GDM1 (cell line): ENCODE results near the gene KIAA1586.
"Not testable (repeated sequence)": the region's sequence is repeated elsewhere in the genome, so short reads cannot be mapped to it uniquely, and the experiment has no call there.

Experiments used
- DNase-seq: peaks from one replicate; lab custom pipeline; 2025; lab: John Stamatoyannopoulos, UW

The KIAA1586 gene, protein sequence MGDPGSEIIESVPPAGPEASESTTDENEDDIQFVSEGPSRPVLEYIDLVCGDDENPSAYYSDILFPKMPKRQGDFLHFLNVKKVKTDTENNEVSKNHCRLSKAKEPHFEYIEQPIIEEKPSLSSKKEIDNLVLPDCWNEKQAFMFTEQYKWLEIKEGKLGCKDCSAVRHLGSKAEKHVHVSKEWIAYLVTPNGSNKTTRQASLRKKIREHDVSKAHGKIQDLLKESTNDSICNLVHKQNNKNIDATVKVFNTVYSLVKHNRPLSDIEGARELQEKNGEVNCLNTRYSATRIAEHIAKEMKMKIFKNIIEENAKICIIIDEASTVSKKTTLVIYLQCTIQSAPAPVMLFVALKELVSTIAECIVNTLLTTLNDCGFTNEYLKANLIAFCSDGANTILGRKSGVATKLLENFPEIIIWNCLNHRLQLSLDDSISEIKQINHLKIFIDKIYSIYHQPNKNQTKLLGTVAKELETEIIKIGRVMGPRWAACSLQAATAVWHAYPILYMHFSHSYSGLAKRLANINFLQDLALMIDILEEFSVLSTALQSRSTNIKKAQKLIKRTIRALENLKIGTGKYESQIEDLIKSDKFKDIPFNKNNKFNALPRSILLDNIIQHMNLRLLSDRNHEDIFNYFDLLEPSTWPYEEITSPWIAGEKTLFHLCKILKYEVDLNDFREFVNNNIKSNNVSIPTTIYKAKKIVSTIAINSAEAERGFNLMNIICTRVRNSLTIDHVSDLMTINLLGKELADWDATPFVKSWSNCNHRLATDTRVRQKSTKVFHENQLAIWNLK

DNA sequence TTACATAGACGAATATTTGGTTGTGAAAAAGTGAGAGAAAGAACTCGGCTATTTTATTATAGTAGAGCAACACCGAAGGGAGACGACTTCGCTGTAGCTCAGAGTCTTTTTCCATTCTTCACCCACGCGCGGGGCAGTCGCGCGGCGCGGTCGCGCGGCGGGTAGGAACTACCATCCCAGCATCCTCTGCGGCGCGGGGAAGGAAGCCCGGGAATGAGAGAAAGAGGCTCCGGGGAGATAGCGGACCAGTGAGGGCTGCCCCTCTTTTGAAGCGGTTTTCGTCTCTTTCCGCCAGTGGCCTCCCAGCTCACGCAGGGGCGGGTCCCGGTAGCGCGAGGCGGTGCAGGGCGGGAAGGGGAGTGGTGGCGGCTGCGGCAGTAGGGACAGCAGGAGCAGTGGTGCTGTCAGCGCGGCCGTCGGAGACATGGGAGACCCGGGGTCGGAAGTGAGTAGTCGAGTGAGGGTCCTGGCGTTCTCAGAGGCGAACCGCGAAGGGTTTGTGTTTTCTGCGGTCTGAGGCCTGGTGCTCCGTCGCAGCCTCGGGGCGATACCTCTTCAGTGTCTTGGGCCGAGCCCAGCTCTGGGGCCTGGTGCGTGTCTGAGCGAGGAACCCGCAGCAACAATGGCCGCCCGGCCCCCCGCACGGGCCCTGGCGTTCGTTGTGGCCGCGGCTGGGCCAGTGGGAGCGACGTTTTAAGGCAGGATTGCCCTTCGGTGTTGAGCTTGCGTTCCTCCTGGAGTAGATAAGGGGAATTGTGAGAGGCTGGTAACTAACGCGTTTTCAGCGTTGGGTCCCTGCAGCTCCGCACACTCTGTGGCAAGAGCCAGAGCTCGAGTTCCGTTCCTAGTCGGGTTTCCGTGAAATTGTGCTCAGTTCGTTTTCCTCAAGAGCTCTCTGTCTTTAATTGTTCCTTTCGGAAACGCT lies at the start of gene KIAA1586:
Gene KIAA1586 (plus strand): TSS at position 362 of the 925 bp plus-strand sequence. CDS start 63 bp downstream, at position 425.
- peak; percentile 93 for DNase-seq

DNA sequence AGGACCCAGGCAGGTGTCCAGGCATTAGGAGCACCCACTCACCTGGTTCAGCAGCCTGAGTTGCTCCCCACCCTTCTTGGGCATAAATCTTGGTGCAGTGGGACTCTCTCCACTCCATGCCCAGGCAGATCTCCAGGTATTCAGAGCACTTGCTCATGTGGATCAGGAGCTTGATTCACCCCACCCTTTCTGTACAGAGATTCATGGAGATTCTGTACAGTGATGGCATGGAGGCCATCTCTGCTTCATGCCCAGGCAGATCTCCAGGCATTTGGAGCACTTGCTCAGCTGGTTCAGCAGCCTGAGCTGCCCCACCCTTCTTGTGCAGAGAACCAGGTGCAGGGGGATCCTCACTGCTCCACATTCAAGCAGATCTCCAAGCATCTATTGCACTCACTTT lies 47.4 kb upstream of the KIAA1586 start:
- no peak for DNase-seq

DNA sequence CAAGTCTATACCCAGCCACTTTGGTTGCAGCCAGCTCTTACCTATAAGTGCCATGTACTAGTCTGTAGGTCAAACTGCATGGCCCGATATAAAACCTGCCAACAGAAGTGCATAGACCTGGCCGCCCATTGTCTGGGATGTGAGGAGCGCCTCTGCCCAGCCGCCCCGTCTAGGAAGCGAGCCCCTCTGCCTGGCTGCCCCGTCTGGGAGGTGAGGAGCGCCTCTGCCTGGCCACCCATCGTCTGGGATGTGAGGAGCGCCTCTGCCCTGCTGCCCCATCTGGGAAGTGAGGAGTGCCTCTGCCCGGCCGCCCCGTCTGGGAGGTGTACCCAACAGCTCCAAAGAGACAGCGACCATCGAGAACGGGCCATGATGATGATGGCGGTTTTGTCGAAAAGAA lies 46.7 kb upstream of the KIAA1586 start:
- not testable (repeated sequence) for DNase-seq

DNA sequence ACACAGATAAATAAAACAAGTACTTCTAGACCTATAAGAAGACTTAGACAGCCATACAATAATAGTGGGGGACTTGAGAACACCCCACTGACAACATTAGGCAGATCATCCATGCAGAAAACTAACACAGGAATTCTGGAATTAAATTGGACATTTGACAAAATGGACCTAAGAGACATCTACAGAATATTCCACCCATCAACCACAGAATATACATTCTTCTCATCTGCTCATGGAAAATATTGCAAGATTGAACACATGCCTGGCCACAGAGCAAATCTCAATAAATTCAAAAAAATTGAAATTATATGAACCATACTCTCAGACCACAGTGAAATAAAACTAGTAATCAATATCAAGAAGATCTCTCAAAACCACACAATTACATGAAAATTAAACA lies 44.3 kb upstream of the KIAA1586 start:
- DNase-seq, result no peak

DNA sequence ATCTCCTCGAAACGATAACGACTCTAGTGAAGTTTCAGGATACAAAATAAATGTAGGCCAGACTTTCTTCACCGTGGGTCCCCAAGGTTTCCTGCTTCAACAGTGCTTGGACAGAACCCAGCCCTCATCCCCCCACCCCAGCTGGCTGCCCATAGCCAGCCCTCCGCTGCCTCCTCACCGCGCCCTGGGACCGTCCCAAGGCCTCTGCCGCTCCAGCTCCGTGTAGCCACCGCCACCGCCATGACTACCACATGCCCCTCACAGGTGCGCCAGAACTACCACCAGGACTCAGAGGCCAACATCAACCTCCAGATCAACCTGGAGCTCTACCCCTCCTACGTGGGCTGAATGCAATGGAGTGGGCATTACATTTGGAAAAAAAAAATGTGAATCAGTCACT lies 42.2 kb upstream of the KIAA1586 start:
- DNase-seq, result no peak

DNA sequence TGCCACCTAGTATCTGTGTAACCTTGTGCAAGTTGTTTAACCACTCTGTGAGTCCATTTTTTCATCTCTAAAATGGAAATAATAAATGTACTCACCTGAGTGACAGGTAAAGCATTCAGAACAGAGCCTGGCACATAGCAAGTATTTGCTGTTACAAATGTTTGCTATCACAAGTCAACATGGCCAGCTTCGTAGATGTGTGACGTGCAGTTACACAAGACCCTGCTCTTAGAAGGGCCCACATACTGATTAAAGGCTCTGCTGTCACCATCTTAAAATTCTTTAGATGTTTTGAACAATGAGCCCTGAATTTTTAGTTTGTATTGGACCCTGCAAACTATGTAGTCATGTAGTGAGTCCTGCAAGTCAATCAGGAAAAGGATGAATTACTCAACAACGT lies 40.4 kb upstream of the KIAA1586 start:
- DNase-seq, result no peak

DNA sequence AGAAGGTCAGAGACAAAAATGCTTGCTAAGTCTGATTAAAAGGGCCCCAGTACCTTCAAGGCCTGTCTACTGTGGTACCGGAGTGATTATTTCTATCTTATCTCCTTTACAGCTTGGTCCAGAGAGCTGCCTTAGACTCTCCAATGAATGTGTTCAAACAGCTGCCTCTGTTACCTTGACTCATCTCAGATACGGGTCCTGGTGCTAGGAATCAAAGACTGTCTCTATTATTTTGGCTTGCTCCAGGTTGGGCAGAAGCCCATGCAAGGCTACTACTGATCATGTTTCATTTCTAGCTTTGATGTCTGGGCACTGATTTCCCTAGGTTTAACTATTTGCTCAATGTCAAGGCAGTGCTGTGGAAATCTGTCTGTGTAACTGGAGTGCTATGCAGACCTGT lies 38.4 kb upstream of the KIAA1586 start:
- not testable (repeated sequence) for DNase-seq

DNA sequence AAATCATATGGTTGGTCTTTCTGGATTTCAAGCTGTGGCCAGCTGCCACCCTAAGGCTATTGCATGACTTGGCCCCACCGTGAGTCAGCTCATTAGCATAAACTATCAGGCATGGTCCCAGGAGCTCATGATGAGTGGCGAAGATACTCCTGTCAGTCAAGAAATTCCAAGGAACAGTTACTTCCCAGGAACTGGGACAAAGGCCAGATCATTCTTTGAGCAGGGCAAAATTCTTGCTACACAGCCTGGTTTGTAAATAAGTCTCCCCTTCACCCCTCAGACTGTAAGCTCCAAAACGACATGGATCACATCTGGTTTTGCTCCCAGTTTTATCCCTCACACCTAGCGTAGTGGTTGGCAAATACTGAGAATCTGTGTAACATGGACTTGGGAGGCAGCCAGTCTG lies 33.0 kb upstream of the KIAA1586 start:
- DNase-seq, result no peak

DNA sequence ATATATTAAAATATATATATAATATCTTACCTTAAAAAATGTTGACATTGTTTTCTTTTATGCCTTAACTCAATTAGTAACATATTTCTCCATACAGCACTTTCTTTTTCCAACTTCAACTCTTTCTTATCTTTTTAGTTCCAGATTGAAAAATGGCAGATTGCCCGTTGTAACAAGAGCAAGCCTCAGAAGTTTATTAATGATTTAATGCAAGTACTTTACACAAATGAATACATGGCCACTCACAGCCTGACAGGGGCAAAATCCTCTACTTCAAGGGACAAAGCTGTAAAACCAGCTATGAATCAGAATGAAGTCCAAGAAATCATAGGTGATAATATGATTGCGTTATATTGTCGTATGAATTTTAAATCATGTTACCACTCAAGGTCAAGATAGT lies 29.4 kb upstream of the KIAA1586 start:
- DNase-seq, result no peak

DNA sequence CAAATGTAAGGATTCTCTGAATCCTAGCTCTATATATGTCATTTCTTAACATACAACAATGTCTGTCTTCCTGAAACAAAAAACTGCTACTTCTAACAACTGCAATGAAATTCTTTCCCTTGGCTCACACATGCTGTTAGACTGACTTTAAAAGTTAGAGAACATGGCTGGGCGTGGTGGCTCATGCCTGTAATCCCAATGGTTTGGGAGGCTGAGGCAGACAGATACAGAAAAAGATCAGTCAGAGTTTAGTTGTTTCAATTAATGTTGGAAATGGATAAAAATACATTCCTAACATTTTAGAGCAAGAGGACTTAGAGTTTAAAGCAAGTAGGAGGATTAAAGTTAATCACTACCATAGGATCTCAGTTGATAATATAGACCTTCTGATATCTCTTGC lies 28.7 kb upstream of the KIAA1586 start:
- no peak for DNase-seq

DNA sequence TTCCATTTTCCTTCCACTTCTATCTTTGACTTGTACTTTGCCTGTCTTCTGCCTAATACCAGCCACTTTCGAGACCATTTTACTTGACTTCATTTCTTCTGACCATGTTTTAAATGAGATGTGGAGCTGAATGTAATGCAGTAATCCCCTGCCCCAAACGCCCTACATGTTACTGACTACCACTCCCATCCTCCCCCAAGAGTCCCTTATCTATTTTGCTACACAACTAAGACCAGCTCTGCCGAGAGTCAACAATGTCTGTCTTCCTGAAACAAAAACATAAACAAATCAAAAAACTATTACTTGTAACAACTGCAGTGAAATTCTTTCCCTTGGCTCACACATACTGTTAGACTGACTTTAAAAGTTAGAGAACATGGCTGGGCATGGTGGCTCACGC lies 27.1 kb upstream of the KIAA1586 start:
- DNase-seq, result no peak

DNA sequence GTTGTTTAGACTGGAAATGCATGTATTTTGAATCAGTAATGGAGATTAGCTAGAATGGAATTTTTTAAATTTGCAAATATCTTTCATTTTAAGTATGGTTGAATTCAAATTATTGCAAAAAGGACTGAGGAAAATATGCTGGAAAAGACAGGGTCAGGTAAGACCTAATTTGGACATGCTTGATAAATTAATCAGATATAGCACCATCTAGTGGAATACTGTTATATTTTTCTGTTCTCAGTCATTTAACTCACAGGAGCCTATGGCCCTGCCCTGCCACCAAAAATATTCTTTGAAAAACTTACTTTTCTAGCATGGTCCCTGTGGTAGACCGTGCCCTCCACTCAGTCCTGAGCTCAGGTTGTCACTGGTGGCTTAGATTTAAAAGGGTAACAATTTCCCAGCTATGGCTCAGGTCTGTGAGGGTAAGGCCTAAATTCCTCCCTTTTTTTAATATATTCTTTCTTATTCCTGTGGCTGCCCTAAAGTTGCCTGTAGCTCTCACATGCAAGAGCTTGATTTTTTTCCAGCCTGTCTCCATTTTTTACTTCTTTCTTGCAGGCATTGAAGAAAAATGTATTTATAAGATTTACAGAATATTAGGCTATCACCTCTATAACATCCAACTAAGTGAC lies 25.3 kb upstream of the KIAA1586 start:
- DNase-seq, result no peak

DNA sequence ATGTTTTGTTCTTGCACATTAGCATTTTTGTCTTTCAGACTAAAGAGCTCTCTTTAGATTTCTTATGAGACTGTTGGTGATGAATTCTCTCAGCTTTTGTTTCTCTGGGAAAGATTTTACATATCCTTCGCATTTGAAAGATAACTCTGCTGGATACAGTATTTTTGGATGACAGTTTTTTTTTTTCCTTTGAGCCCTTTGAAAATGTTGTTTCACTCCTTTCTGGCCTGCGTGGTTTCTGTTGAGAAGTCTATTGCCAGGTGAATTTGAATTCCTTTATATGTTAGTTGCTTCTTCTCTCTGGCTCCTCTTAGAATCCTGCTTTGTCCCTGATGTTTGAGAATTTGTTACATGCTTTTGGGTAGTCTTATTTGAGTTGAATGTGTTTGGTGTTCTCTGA lies 22.2 kb upstream of the KIAA1586 start:
- no peak for DNase-seq

DNA sequence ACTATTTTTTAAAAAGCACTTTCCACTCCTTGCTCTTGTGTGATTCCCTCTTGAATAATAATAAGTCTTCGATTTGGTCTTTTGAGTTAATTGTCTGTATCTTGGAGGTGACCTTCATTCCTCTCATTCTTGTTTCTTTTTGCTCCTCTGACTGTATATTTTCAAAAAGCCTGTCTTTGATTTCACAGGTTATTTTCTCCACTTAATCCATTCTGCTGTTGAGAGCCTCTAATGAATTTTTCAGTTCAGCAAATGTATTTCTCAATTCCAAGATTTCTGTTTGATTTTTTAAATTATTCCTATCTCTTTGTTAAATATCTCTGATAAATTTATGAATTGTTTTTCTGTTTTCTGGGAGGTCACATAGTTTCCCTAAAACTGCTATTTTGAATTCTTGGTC lies 21.7 kb upstream of the KIAA1586 start:
- DNase-seq, result no peak

DNA sequence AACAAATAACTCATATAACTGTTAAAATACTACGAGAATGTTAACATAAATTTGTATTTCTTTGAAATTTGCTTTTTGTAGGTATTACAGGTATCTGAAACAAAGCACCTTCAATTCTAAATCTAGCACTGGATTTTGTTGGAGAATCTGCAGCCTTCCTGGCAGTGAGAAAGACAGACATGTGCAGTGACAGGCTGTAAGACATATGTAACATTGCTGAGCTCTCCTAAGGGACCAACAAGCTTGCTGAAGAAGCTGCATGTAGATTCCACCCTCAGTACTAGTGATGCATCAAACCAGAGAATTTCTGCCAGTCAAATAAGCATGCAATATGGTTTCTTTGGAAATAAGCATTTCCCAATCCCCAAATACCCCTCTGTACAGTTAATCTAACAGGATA lies 20.5 kb upstream of the KIAA1586 start:
- DNase-seq, result no peak

DNA sequence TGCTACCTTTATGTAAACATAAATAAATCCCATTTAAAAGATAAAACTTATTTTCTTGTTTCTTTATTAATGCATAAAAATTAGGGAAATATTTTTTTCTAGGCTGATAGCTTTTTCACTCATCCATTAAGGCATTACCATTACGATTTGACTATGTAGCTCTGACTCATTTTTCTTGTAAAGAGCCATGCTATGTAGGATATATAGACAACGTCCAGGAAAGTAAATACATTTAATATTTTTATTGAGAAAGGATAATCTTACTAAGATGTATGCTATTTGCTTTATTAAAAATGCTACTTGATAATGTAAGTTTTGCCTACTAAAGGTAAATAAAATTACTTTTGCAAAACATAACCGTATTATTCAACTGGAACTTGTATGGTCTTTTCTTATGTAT lies 19.2 kb upstream of the KIAA1586 start:
- DNase-seq, result no peak

DNA sequence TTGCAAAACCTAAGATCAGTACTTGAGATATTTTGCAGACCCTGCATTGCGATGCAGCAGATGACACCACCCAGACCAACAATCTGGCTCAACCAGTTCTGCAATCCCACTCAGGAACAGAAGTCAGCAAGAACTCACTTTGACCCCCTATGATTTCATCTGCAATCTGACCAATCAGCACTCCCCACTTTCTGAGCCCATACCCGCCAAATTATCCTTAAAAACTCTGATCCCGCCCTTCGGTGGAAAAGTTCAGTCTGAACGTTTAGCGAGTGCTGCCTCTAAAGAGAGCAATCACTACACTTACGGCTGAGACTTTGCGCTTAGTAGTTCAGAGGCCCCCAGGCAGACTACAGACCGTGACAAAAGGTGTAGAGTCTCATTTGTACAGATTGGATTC lies 17.3 kb upstream of the KIAA1586 start:
- DNase-seq, result no peak

DNA sequence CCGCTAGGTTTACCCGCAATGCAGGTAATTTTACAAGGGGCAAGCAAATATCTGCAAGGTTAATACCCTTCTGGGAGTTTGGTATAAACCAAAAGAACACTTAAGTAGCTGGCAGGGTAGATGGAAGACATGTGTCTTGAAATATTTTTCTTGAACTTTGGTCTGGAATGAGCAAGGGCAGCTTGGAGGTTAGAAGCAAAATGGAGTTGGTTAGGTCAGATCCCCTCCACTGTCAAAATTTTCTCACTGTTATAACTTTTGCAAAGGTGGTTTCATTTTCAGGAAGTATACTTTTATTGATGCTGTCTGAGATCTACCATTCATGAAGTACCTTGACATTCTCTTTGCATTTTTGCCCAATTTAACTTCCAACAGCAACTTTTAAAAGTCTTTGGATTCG lies 13.3 kb upstream of the KIAA1586 start:
- DNase-seq, result no peak

DNA sequence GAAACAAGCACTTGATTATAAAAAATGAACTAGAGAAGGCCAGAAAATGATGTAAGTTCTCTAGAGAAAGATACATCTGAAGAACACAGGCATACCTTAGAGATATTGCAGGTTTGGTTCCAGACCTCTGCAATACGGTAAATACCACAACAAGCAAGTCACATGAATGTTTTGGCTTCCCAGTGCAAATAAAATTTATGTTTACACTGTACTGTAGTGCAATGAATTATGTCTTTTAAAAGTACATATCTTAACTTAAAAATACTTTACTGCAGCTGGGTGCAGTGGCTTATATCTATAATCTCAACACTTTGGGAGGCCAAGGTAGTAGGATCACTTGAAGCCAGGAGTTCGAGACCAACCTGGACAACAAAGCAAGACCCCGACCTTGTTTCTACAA lies 10.9 kb upstream of the KIAA1586 start:
- no peak for DNase-seq

DNA sequence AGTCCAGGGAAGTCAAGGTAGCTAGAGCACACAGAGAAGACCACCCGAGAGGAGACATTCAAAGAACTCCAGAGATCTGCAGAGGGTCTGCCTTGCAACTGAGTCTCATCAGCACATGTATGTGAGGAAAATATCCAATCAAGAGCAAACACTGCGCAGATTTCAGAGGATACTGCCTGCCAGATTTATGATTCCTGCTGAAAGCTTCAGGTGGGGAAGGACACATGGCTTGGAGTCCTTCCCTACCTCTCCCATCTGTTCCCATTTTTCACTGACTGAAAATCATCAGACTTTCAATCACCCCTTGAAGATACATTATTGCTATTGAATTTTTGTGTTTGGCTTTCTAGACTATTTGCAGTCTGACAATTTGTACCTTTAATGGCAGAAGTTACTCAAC lies 7.6 kb upstream of the KIAA1586 start:
- DNase-seq, result no peak

DNA sequence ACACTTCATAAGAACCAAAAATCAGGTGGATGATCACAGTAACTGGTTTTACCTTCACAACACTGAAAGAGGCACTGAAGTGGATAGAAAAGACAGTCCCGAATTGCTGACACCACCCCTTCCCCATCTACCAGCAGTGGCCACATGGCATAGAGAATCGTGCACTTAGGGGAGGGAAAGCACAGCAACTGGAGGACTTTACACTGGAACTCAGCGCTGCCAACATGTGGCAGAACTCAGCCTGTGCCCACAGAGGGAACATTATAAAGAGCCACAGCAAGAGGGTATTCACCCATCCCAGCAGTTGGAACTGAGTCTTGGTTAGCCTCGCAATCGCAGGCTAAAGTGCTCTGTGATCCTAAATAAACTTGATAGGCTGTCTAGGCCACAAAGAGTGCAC lies 6.5 kb upstream of the KIAA1586 start:
- DNase-seq, result no peak

DNA sequence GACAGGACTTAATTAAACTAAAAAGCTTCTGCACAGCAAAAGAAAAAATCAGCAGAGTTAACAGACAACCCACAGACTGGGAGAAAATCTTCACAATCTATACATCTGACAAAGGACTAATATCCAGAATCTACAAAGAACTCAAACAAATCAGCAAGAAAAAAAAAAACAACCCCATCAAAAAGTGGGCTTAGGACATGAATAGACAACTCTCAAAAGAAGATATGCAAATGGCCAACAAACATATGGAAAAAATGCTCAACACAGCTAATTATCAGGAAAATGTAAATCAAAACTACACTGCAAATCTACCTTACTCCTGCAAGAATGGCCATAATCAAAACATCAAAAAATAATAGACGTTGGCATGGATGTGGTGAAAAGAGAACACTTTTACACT lies 2.4 kb upstream of the KIAA1586 start:
- DNase-seq, result not testable (repeated sequence)
